AG09319 (cell line): Measurements from ENCODE around the gene KLHDC8A.
A peak's percentile ranks its signal among the peaks of the same experiment; 100 is the strongest.

Source experiments
- DNase-seq: peaks from one replicate; pipeline ENCODE4 v3.0.0-alpha.2; 2010; ENCODE audit warnings: low read depth; ENCODE audit errors: extremely low read depth
- CTCF ChIP-seq: IDR thresholded peaks from 2 replicates; pipeline ENCODE4 v1.5.1; 2011; ENCODE audit warnings: low read depth, mild to moderate bottlenecking, inconsistent platforms, low read length, moderate library complexity

KLHDC8A gene

DNA sequence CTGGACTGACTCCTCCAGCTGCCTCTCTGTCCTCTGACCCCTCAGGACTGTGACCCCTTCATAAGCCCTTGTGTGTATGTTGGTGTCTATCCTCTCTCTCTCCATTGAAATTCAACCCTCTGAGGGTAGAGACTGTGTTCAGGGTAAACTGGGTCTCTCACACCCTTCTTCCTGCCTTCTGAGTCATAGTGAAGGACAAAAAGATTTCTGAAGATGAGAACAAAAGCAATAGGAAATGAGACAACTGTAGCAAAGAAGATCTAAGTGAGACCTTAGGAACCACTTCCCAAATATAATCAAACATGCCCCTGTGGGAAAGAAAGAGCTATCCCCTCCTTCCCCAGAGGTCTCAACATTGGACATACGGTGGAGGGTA, 52.0 kb downstream of the KLHDC8A start:
- no peak for DNase-seq
- no peak for TF ChIP-seq CTCF

DNA sequence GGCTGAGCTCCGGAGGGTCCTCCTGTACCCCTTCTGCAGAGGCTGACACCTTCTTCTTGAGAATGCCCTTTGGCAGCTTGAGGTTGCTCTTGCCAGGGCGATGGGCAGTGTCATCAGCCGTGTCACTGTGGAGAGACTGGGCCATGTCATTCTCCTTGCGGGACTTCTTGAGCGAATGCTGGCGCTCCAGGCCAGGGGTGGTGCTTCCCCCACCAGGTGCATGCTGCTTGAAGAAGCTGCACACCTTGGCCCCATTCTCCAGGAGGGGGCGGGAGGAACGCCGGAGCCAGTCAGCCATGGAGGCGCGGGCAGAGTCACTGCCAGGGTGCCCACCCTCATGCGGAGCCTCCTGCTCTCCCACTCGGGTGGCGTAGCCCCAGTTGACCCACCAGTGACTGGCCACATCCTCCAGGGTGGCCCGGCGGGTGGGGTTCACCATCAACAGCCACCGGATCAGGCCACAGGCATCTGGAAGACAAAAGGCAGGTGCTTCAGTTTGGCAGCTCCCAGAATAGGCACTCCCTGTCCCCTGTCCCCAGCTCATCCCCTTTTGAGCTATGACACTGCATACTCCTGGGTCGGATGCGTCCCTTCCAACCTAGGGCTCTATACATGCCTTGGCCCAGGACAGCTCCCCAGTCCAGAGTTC, 52.6 kb downstream of the KLHDC8A start:
- DNase-seq, result no peak
- TF ChIP-seq CTCF, result no peak

- TF ChIP-seq CTCF, result no peak
Observed at GRCh38 chr1:205303247-205303888, 53.4 kb downstream of the KLHDC8A start.

GRCh38 chr1:205301842-205302588, 54.7 kb downstream of the KLHDC8A start:
- no peak for DNase-seq
- no peak for TF ChIP-seq CTCF

More at GRCh38 chr1:205303247-205303888, 53.4 kb downstream of the KLHDC8A start:
- DNase-seq, result no peak

GRCh38 chr1:205301205-205301821, 55.4 kb downstream of the KLHDC8A start:
- DNase-seq, result peak; percentile 70
- no peak for TF ChIP-seq CTCF

DNA sequence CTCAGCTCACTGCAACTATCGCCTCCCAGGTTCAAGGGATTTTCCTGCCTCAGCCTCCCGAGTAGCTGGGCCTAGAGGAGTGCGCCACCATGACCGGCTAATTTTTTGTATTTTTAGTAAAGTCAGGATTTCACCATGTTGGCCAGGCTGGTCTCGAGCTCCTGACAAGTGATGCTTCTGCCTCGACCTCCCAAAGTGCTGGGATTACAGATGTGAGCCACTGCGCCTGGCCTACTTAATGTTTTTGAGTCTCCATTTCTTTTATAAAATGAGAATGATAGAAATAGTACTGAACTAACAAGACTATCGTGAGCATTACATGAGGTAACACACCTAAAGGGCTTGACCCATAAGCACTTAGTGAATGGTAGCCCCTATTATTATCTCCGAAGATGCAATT, 56.6 kb downstream of the KLHDC8A start:
- TF ChIP-seq CTCF, result no peak
- no peak for DNase-seq
